ENCODE measurements around the gene SAT1. TPM values are rescaled to one million over a fixed set of nuclear protein-coding genes. Genes with fewer than 3 reads are reported as not detected.
"Not testable (repeated sequence)": the region's sequence is repeated elsewhere in the genome, so short reads cannot be mapped to it uniquely, and the experiment has no call there.

Gene SAT1
- total RNA-seq, 1 experiment from 2014 or later, result 151 TPM

GRCh38 chrX:23742174-23742696 lies 40.7 kb upstream of the SAT1 start:
- TF ChIP-seq CTCF (IDR thresholded peaks at IDR 0.05; ENCODE audit: insufficient read depth in 1 of 2, low read depth in 1 of 2, low read length in 1 of 2, severe bottlenecking in 1 of 2, unreplicated experiment in 1 of 2), result no peak
- CTCF ChIA-PET, result interaction anchor here (2.0 kb wide), 1 partner anchor 159 kb away, joined by 17 read pairs; no protein-coding TSS in a partner anchor
- POLR2A ChIA-PET, result interaction anchor here (1.0 kb wide), 1 partner anchor 41 kb away, joined by 3 read pairs; the partner anchor contains the start of gene SAT1

GRCh38 chrX:23742697-23743622 lies 40.0 kb upstream of the SAT1 start, which contains the start of gene ACOT9:
TSS of gene ACOT9 (minus strand) at chrX:23743276. CDS start at chrX:23743144, 132 bp downstream.
- H3K36me3 Mint-ChIP-seq (ENCODE audit: insufficient read depth, unreplicated experiment), result peaks cover 9% of the 10 kb centered on the region
- intact Hi-C loops (cut with micrococcal nuclease; ENCODE audit: unreplicated experiment), result loop anchor here (2.0 to 5.0 kb wide), 2 partner anchors 46 to 76 kb away; partner anchors contain the start of gene PRDX4
- no peaks in the 10 kb centered on the region for H3K36me3 ChIP-seq (ENCODE audit: control insufficient read depth, insufficient read depth, low read length)
- H3K4me1 ChIP-seq, result no peaks in the 10 kb centered on the region
- BruUV-seq (replicated peaks), result TSS peak; percentile 57
- H3K4me1 Mint-ChIP-seq (ENCODE audit: low read depth, unreplicated experiment), result peaks cover 6% of the 10 kb centered on the region
- H3K9me3 ChIP-seq, result no peaks in the 10 kb centered on the region
- TF ChIP-seq CTCF (IDR thresholded peaks at IDR 0.05; ENCODE audit: insufficient read depth in 1 of 2, low read depth in 1 of 2, low read length in 1 of 2, severe bottlenecking in 1 of 2, unreplicated experiment in 1 of 2), result no peak
- ChIA-PET CTCF (interaction anchor here (0.7 to 2.0 kb wide), 3 partner anchors 39 to 311 kb away, joined by 3 to 17 read pairs (median 3); partner anchors contain the start of gene EIF2S3), POLR2A (interaction anchor here (0.6 to 1.0 kb wide), 5 partner anchors 28 to 926 kb away, joined by 4 to 6 read pairs (median 4); partner anchors contain the start of gene SAT1)
- H3K27me3 Mint-ChIP-seq (ENCODE audit: insufficient read depth, unreplicated experiment), result no peaks in the 10 kb centered on the region
- H3K4me3 Mint-ChIP-seq (ENCODE audit: unreplicated experiment), result peak within 1 kb of the TSS; percentile 80
- peak within 1 kb of the TSS; percentile 92 for H3K27ac Mint-ChIP-seq (ENCODE audit: unreplicated experiment)
- H3K4me3 ChIP-seq (ENCODE audit: low read depth, low read length), result peak within 1 kb of the TSS; percentile 89
- no peaks in the 10 kb centered on the region for H3K27me3 ChIP-seq (replicated peaks; ENCODE audit: control insufficient read depth, insufficient read depth, low read length)
- H3K9me3 Mint-ChIP-seq (ENCODE audit: unreplicated experiment), result no peaks in the 10 kb centered on the region
- peak; percentile 90 to 94 for DNase-seq

More at GRCh38 chrX:23742174-23742696, 40.7 kb upstream of the SAT1 start:
- H3K4me1 ChIP-seq, result no peaks in the 10 kb centered on the region
- Mint-ChIP-seq H3K27me3 (ENCODE audit: insufficient read depth, unreplicated experiment) (no peaks in the 10 kb centered on the region), H3K4me3 (ENCODE audit: unreplicated experiment) (peak overlapping the region; percentile 80), H3K27ac (ENCODE audit: unreplicated experiment) (peak overlapping the region; percentile 92), H3K9me3 (ENCODE audit: unreplicated experiment) (no peaks in the 10 kb centered on the region), H3K4me1 (ENCODE audit: low read depth, unreplicated experiment) (peaks cover 6% of the 10 kb centered on the region), H3K36me3 (ENCODE audit: insufficient read depth, unreplicated experiment) (peaks cover 9% of the 10 kb centered on the region)
- H3K9me3 ChIP-seq, result no peaks in the 10 kb centered on the region
- BruUV-seq (replicated peaks), result no TSS peak
- H3K36me3 ChIP-seq (ENCODE audit: control insufficient read depth, insufficient read depth, low read length), result no peaks in the 10 kb centered on the region
- H3K4me3 ChIP-seq (ENCODE audit: low read depth, low read length), result peak overlapping the region; percentile 89
- intact Hi-C loops (cut with micrococcal nuclease; ENCODE audit: unreplicated experiment), result loop anchor here (2.0 to 5.0 kb wide), 2 partner anchors 45 to 75 kb away; partner anchors contain the start of gene PRDX4
- peak; percentile 12 to 22 for DNase-seq
- H3K27me3 ChIP-seq (replicated peaks; ENCODE audit: control insufficient read depth, insufficient read depth, low read length), result no peaks in the 10 kb centered on the region

- H3K36me3 Mint-ChIP-seq (ENCODE audit: insufficient read depth, unreplicated experiment); H3K4me1 Mint-ChIP-seq (ENCODE audit: low read depth, unreplicated experiment); H3K9me3 Mint-ChIP-seq (ENCODE audit: unreplicated experiment); H3K27me3 Mint-ChIP-seq (ENCODE audit: insufficient read depth, unreplicated experiment); H3K27me3 ChIP-seq (replicated peaks; ENCODE audit: control insufficient read depth, insufficient read depth, low read length); DNase-seq; H3K4me1 ChIP-seq; H3K9me3 ChIP-seq; H3K36me3 ChIP-seq (ENCODE audit: control insufficient read depth, insufficient read depth, low read length): not testable (repeated sequence)
- intact Hi-C loops (cut with micrococcal nuclease; ENCODE audit: unreplicated experiment), result loop anchor here (2.0 to 5.0 kb wide), 2 partner anchors 46 to 77 kb away; partner anchors contain the start of gene PRDX4
- ChIA-PET CTCF (interaction anchor here (0.7 to 2.0 kb wide), 3 partner anchors 38 to 311 kb away, joined by 3 to 17 read pairs (median 3); partner anchors contain the start of gene EIF2S3), POLR2A (interaction anchor here (0.6 to 1.0 kb wide), 4 partner anchors 27 to 925 kb away, joined by 4 to 6 read pairs (median 4); partner anchors contain the start of gene SAT1)
- BruUV-seq (replicated peaks), result TSS peak; percentile 94
- H3K4me3 ChIP-seq (ENCODE audit: low read depth, low read length), result peak overlapping the region; percentile 89
- H3K4me3 Mint-ChIP-seq (ENCODE audit: unreplicated experiment), result peak overlapping the region; percentile 80
- H3K27ac Mint-ChIP-seq (ENCODE audit: unreplicated experiment), result peak overlapping the region; percentile 92
Observed at GRCh38 chrX:23743623-23743971, 39.4 kb upstream of the SAT1 start.
